GM13977 (cell line): Measurements from ENCODE around the gene VSIG10L.

ENCODE experiments used
- DNase-seq: peaks from one replicate; pipeline ENCODE4 v3.0.0; 2012; ENCODE audit warnings: low spot score
- CTCF ChIP-seq: IDR thresholded peaks from 2 replicates; pipeline ENCODE4 v1.5.1; 2012; ENCODE audit warnings: mild to moderate bottlenecking, control low read depth; ENCODE audit not compliant: insufficient read depth; ENCODE audit errors: extremely low read depth, missing control alignments
- in situ Hi-C: fragments of 300-500 bp; cut with MboI; formaldehyde crosslinking; loops from one replicate; pipeline ENCODE4 v1.12.0; 2022; ENCODE audit warnings: low sequenced_read_pairs, low pct_unique_long_range_greater_than_20kb, mixed read lengths, inconsistent platforms; ENCODE audit not compliant: unreplicated experiment

The VSIG10L gene

DNA sequence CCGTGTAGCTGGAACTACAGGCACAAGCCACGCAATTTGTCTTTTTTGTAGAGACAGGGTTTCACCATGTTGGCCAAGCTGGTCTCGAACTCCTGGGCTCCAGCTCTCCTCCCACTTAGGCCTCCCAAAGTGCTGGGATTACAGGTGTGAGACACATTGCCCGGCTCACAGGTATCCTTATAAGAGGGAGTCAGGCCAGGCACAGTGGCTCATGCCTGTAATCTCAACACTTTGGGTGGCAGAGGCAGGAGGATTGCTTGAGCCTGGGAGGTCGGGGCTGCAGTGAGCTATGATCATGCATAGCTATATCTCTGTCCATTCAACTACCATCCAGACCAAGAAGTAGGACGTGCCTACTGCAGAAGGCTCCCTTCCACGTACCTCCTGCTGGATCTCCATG, 40.7 kb downstream of the VSIG10L start:
- no peak for DNase-seq
- in situ Hi-C loops: no loop called here
- TF ChIP-seq CTCF: no peak

GRCh38 chr19:51297406-51297805, 44.5 kb downstream of the VSIG10L start:
- no peak for TF ChIP-seq CTCF
- DNase-seq: no peak
- in situ Hi-C loops: no loop called here

- in situ Hi-C loops: no loop called here
- DNase-seq: no peak
Observed at GRCh38 chr19:51296336-51297093, 45.4 kb downstream of the VSIG10L start.

GRCh38 chr19:51295382-51296126, 46.4 kb downstream of the VSIG10L start:
- no peak for TF ChIP-seq CTCF
- in situ Hi-C loops: no loop called here
- DNase-seq: no peak

More at GRCh38 chr19:51296336-51297093, 45.4 kb downstream of the VSIG10L start:
- peak; percentile 6 for TF ChIP-seq CTCF

- DNase-seq: no peak
- no peak for TF ChIP-seq CTCF
- in situ Hi-C loops: no loop called here
Observed at GRCh38 chr19:51294977-51295375, 47.0 kb downstream of the VSIG10L start.

DNA sequence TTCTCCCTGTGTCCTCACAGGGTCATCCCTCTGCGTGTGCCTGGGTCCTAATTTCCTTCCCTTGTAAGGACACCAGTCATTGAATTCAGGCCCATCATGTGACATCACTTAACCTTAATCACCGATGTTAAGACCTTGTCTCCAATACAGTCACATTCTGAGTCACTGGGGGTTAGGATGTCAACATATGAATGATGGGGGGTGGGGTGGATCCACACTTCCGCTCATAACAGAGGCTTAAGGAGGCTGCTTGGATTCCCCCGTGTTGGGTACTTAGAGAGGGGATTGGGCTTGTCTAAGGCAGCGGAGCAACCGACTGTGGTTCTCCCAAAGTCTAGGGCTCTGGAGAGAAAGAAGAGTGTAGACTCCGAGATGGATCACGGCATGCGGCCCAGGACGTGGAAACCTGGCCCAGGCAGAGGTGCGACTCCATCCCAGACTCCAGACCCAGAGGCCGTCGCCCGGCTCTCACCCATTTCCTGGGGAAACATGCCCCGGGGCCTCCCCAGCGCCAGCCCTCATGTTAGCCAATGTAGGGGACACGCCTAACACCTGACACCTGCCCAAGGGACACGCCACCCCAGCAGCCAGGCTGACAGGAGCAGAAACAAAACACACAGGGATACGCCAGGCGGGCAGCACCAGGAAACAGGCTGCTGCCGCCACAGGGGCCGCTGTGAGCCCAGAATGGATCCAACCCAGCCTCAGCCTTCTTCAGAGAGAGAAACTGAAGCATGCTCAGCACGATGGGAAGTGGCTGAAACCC, 47.5 kb downstream of the VSIG10L start:
- TF ChIP-seq CTCF: no peak
- DNase-seq: no peak
- in situ Hi-C loops: no loop called here
